Calu3 (cell line): Measurements from ENCODE around the gene AREG. TPM values are rescaled to one million over a fixed set of nuclear protein-coding genes. Genes with fewer than 3 reads are reported as not detected.

Experiments
- BruUV-seq: library from RNA; stranded (reverse); fragments of 400-500 nt; replicated peaks from 2 replicates; lab custom pipeline; 2021; lab: Mats Ljungman, UMichigan
- CTCF ChIA-PET: fragments of 300-600 bp; sonication (Branson Sonifier 250); formaldehyde crosslinking; loops from one replicate; lab custom pipeline; 2022; ENCODE audit warnings: antibody characterized with exemption; lab: Charles Lee
- DNase-seq: peaks from one replicate; pipeline ENCODE4 v3.0.0; 2022
- H3K27ac Mint-ChIP-seq: one replicate; pipeline ENCODE4 v1.8.0; 2022; ENCODE audit warnings: mixed read lengths; ENCODE audit not compliant: unreplicated experiment
- H3K27me3 Mint-ChIP-seq: one replicate; pipeline ENCODE4 v1.8.0; 2022; ENCODE audit warnings: mixed read lengths; ENCODE audit not compliant: unreplicated experiment
- H3K36me3 Mint-ChIP-seq: one replicate; pipeline ENCODE4 v1.8.0; 2022; ENCODE audit warnings: mild to moderate bottlenecking, moderate library complexity, mixed read lengths; ENCODE audit not compliant: insufficient read depth, unreplicated experiment
- H3K4me1 Mint-ChIP-seq: one replicate; pipeline ENCODE4 v1.8.0; 2022; ENCODE audit warnings: mild to moderate bottlenecking, low read depth, mixed read lengths; ENCODE audit not compliant: unreplicated experiment
- H3K4me3 Mint-ChIP-seq: one replicate; pipeline ENCODE4 v1.8.0; 2022; ENCODE audit warnings: mild to moderate bottlenecking, low read depth, moderate library complexity, mixed read lengths; ENCODE audit not compliant: unreplicated experiment
- H3K9me3 Mint-ChIP-seq: one replicate; pipeline ENCODE4 v1.8.0; 2022; ENCODE audit warnings: low read depth, mixed read lengths; ENCODE audit not compliant: unreplicated experiment
- intact Hi-C: fragments of 100-400 bp; cut with micrococcal nuclease; formaldehyde crosslinking; loops from one replicate; pipeline ENCODE4 v1.10.0; 2022; ENCODE audit not compliant: unreplicated experiment
- total RNA-seq: library from RNA; stranded (reverse); gene quantifications from 2 replicates; pipeline ENCODE4 v1.2.3, GENCODE V29; 2022
- TF ChIP-seq, protein P1 (sequence below): fragments of 200-600 bp; IDR thresholded peaks from one replicate; pipeline ENCODE4 v1.8.0; 2022; ENCODE audit warnings: antibody characterized with exemption; ENCODE audit not compliant: unreplicated experiment

Gene AREG
- total RNA-seq, 1 experiment from 2014 or later, result 230 TPM

DNA sequence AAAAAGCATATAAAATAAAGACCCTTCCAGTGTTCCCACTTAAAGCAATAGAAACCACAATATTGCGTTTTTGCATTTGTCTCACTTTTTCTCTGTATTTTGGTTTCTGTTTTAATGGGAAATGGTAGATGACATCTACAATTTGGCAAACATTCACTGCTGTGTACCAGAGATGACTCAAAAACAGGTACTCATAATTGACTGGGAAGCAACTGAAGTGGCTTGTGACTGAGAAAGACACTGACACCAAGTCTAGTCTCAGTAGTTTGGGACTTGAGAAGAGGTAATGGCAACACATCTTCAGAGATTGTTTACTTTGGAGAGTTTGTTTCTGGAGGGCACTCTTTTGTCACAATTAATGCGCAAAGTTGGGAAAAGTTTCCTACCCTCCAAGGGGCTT lies 42.0 kb downstream of the AREG start:
- intact Hi-C loops, result no loop called here
- CTCF ChIA-PET, result no interaction called here
- Mint-ChIP-seq H3K4me3 (no peak overlapping the region), H3K4me1 (no peaks in the 10 kb centered on the region), H3K9me3 (no peaks in the 10 kb centered on the region), H3K36me3 (no peaks in the 10 kb centered on the region), H3K27ac (no peak overlapping the region), H3K27me3 (no peaks in the 10 kb centered on the region)
- TF ChIP-seq, protein P1, sequence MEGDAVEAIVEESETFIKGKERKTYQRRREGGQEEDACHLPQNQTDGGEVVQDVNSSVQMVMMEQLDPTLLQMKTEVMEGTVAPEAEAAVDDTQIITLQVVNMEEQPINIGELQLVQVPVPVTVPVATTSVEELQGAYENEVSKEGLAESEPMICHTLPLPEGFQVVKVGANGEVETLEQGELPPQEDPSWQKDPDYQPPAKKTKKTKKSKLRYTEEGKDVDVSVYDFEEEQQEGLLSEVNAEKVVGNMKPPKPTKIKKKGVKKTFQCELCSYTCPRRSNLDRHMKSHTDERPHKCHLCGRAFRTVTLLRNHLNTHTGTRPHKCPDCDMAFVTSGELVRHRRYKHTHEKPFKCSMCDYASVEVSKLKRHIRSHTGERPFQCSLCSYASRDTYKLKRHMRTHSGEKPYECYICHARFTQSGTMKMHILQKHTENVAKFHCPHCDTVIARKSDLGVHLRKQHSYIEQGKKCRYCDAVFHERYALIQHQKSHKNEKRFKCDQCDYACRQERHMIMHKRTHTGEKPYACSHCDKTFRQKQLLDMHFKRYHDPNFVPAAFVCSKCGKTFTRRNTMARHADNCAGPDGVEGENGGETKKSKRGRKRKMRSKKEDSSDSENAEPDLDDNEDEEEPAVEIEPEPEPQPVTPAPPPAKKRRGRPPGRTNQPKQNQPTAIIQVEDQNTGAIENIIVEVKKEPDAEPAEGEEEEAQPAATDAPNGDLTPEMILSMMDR, result no peak
- no peak for DNase-seq
- no TSS peak for BruUV-seq

DNA sequence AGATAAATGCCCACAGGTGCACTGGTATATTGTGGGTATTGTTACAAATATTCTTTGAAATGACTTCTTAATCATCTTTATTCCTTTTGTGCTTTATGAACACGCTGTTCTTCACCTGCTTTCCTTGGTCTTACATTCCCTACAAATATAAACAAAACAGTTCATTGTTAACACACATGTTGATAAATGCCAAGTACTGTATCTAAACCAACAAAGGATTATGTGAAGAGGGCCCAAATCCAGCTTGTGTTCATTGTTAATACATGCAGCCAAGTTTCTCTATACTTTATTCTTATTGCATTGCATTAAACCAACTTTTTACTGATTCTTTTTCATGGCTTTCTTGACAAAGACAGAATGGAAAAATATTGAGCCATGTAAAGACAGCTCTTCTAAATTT lies 42.8 kb downstream of the AREG start:
- intact Hi-C loops, result no loop called here
- DNase-seq, result no peak
- Mint-ChIP-seq H3K36me3 (no peaks in the 10 kb centered on the region), H3K9me3 (no peaks in the 10 kb centered on the region), H3K4me3 (no peak overlapping the region), H3K4me1 (no peaks in the 10 kb centered on the region), H3K27me3 (no peaks in the 10 kb centered on the region), H3K27ac (no peak overlapping the region)
- BruUV-seq, result no TSS peak
- CTCF ChIA-PET, result no interaction called here
- TF ChIP-seq, protein P1, result no peak

DNA sequence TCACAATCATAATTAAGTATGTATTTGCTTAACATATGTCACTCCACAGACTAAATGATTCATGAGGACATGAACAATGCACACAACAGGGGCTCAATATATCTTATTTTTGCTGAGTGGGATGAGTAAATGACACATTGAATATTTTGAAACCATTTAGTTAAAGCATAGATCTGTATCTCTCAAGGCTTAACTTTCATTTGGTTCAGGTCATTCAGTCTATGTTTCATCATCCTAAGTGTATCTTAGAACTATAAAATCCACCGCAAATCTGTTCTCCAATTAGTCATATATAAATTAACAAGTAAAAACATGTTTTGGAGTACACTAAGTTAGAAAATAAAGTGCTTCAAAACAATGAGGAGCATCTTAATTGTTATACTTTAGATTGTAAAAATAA lies 45.8 kb downstream of the AREG start:
- CTCF ChIA-PET, result no interaction called here
- H3K4me3 Mint-ChIP-seq, result no peak overlapping the region
- DNase-seq, result no peak
- H3K9me3 Mint-ChIP-seq, result no peaks in the 10 kb centered on the region
- intact Hi-C loops, result no loop called here
- H3K27me3 Mint-ChIP-seq, result no peaks in the 10 kb centered on the region
- TF ChIP-seq, protein P1, result no peak
- H3K27ac Mint-ChIP-seq, result no peak overlapping the region
- no peaks in the 10 kb centered on the region for H3K4me1 Mint-ChIP-seq
- no peaks in the 10 kb centered on the region for H3K36me3 Mint-ChIP-seq
- no TSS peak for BruUV-seq

DNA sequence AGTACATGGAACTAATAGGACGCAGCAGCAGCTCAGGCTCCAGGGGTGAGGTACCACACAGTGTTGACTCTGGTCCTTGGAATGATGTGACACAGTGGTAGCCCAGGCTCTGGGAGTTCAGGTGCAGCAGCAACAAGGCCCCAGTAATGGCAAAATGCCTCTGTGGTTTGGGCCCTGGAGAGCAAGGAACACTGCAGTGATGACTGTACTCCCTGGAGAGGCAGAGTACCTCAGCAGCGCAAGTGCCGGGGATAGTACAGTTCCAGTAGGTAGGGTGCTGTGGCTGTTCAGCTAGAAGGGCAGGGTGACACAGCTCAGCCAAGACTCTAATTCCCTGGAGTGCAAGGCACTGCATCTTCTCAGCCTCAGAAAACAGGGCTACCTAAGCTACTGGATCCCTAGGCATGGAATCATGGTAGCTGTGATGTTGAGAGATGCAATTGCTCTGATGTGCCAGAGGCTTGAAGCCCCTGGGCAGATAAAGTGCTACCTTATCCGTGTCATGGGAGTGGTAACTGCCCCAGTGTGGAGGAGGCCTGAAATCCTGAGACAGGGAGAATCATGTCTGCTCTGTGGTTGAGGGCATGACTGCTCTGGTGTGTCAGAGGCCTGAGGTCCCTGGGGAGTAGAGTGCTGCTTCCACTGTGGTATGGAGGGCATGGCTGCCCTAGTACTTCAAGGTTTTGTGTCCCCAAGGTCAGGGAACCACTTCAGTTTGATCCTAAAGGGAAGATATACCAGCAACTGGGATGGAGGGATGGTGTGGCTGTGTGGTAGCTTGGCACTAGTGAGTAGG lies 55.2 kb downstream of the AREG start:
- Mint-ChIP-seq H3K4me1 (peaks cover 7% of the 10 kb centered on the region), H3K36me3 (no peaks in the 10 kb centered on the region), H3K4me3 (no peak overlapping the region), H3K27ac (no peak overlapping the region), H3K27me3 (no peaks in the 10 kb centered on the region), H3K9me3 (no peaks in the 10 kb centered on the region)
- intact Hi-C loops, result no loop called here
- BruUV-seq, result no TSS peak
- TF ChIP-seq, protein P1, result no peak
- CTCF ChIA-PET, result no interaction called here
- DNase-seq, result no peak
